ENCODE results near the gene KRTAP2-4. TPM values are rescaled to one million over a fixed set of nuclear protein-coding genes. Genes with fewer than 3 reads are reported as not detected.
"Not testable (repeated sequence)": the region's sequence is repeated elsewhere in the genome, so short reads cannot be mapped to it uniquely, and the experiment has no call there.

Gene KRTAP2-4
- total and polyA plus RNA-seq, 8 donors = not detected

DNA sequence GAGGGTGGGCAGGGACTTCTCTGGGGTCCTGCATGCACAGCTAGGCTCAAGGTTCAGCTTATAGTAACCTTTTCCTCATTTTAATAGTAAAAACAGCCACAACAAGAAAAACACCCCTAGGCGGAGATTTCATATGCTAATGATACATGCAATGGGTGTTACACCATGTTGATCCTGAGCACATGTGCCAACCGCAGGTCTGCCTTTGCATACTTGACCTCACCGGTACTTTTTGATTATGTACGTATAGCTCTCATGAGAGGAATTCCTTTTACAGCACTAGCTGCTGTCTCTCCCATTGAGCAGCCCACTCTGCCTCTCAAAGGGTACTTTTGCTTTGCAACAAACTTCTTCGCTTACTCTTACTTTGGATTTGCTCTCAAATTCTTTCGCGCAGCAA is 30.4 kb upstream of the KRTAP2-4 start:
- Histone ChIP-seq H3K27ac (no peak overlapping the region), H3K36me3 (no peaks in the 10 kb centered on the region), H3K27me3 (peaks cover 0 to 9% (median 0%) of the 10 kb centered on the region in 3 donors), H3K4me1 (no peaks in the 10 kb centered on the region), H3K9me3 (no peaks in the 10 kb centered on the region), H3K4me3 (no peak overlapping the region)
- no peak for DNase-seq
- TF ChIP-seq POLR2AphosphoS5 (IDR thresholded peaks at IDR 0.05) (no peak), EP300 (IDR thresholded peaks at IDR 0.05) (no peak), POLR2A (IDR thresholded peaks at IDR 0.05) (no peak)
- TF ChIP-seq, protein P1, sequence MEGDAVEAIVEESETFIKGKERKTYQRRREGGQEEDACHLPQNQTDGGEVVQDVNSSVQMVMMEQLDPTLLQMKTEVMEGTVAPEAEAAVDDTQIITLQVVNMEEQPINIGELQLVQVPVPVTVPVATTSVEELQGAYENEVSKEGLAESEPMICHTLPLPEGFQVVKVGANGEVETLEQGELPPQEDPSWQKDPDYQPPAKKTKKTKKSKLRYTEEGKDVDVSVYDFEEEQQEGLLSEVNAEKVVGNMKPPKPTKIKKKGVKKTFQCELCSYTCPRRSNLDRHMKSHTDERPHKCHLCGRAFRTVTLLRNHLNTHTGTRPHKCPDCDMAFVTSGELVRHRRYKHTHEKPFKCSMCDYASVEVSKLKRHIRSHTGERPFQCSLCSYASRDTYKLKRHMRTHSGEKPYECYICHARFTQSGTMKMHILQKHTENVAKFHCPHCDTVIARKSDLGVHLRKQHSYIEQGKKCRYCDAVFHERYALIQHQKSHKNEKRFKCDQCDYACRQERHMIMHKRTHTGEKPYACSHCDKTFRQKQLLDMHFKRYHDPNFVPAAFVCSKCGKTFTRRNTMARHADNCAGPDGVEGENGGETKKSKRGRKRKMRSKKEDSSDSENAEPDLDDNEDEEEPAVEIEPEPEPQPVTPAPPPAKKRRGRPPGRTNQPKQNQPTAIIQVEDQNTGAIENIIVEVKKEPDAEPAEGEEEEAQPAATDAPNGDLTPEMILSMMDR (IDR thresholded peaks at IDR 0.05) = no peak
- intact Hi-C loops (cut with DNase I; ENCODE audit: low total_unique reads) = no loop called here
- WGBS, 5 donors = 70 to 84% (median 79%) methylated on average over 7 of the region's 7 CpGs

DNA sequence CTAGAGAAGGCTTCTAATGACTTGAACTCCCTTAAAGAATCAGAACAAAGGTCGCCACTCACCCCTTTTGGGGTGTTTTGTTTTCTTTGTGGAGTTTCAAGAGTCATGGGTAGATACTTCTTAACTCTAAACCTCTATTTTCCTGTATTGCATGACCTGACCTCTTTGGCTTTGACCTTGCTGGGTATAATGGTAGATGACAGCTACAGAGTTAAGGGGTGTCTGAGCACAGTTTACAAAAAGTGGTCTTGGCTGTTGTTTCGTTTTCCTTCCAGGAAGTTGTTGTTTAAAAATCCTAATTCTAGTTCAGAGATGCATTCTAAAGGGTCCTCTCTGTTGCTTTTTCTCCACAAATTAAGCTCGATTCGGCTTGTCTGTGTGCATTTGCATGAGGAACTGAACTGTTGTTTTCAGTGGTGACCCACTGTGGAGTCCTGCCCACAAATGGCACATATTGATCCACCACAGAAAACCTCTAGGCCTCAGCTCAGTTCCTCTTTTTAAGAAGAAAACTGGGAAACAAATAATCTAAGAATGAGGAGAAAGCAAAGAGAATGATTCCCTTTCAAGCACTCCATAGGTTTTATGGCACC is 23.2 kb upstream of the KRTAP2-4 start:
- DNase-seq; H3K36me3 ChIP-seq; intact Hi-C loops (cut with DNase I; ENCODE audit: low total_unique reads); H3K27me3 ChIP-seq; H3K9me3 ChIP-seq; H3K4me3 ChIP-seq; H3K4me1 ChIP-seq; H3K27ac ChIP-seq: not testable (repeated sequence)
- WGBS, 5 donors = 55 to 67% (median 60%) methylated on average over 4 of the region's 4 CpGs

DNA sequence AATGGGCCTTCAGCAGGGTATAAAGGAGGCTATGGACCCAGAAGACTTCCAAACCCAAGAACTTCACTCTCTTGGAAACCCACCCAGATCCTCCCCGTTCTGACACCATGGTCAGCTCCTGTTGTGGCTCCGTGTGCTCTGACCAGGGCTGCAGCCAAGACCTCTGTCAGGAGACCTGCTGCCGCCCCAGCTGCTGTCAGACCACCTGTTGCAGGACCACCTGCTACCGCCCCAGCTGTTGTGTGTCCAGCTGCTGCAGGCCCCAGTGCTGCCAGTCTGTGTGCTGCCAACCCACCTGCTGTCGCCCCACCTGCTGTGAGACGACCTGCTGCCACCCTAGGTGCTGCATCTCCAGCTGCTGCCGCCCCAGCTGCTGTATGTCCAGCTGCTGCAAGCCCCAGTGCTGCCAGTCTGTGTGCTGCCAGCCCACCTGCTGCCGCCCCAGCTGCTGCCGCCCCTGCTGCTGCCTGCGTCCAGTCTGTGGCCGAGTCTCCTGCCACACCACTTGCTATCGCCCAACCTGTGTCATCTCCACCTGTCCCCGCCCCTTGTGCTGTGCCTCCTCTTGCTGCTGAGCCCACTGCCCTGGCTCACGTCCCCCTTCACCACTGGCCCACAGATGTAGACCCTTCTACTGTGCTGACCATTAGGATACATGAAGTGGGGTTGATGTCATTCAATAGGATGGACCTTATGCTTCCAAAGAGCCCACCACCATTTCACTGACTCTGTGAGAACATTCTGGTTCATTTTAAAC is 18.6 kb upstream of the KRTAP2-4 start, which contains the start of gene KRTAP4-7:
KRTAP4-7 (plus strand) TSS at position 51 of the 757 bp plus-strand sequence; CDS start at position 108, 57 bp downstream.
- 72 to 84% (median 79%) methylated on average over 6 to 14 of the region's 14 CpGs for WGBS, 5 donors
- not testable (repeated sequence) for H3K9me3 ChIP-seq, H3K4me1 ChIP-seq

DNA sequence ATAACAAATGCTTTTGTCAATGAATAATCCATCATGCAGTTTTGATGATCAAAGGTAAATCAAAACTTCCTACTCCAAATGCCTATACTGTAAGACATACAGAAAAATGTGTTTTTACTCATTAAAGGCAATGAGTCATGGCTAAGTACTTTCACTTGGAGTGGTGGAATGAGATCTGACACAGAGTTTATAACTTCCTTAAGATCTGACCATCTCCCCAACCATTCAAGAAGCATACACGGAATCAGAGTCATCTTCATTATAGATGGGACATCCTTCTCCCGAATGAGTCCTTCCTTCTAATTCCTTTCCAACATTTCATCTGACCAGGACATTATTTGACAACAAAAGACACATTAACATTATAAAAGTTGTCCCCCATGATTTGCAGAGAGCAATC is 17.7 kb upstream of the KRTAP2-4 start:
- DNase-seq; H3K4me1 ChIP-seq; H3K4me3 ChIP-seq; H3K27ac ChIP-seq; H3K27me3 ChIP-seq; H3K9me3 ChIP-seq; intact Hi-C loops (cut with DNase I; ENCODE audit: low total_unique reads); H3K36me3 ChIP-seq: not testable (repeated sequence)
- WGBS, 5 donors = 71 to 94% (median 86%) methylated on average over 2 of the region's 2 CpGs

More for the DNA sequence above, 18.6 kb upstream of the KRTAP2-4 start, which contains the start of gene KRTAP4-7:
- DNase-seq; H3K36me3 ChIP-seq; H3K27me3 ChIP-seq; H3K4me3 ChIP-seq; intact Hi-C loops (cut with DNase I; ENCODE audit: low total_unique reads); H3K27ac ChIP-seq: not testable (repeated sequence)

DNA sequence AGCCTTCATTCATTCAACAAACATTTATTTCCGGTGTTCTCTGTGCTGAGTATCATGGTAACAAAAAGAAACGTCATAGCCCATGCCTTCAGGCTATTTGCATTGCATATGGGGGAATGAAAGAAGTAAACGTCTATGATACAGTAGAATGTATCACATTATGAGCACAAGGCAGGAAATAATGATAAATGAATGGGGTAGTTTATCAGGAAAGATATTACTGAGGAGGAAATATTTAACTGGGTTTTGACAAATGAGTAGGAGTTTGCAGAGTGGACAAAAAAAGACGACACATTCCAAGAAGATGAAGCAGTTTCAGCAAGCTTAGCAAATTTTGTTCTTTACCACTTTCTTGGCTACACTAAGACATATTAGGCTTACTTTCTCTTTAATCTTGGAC is 16.9 kb upstream of the KRTAP2-4 start:
- intact Hi-C loops (cut with DNase I; ENCODE audit: low total_unique reads) = no loop called here
- TF ChIP-seq, protein P1 (IDR thresholded peaks at IDR 0.05) = no peak
- TF ChIP-seq POLR2AphosphoS5 (IDR thresholded peaks at IDR 0.05) = no peak
- TF ChIP-seq EP300 (IDR thresholded peaks at IDR 0.05) = no peak
- no peak for TF ChIP-seq POLR2A (IDR thresholded peaks at IDR 0.05)
- Histone ChIP-seq H3K36me3 (no peaks in the 10 kb centered on the region), H3K9me3 (no peaks in the 10 kb centered on the region), H3K27me3 (no peaks in the 10 kb centered on the region), H3K4me1 (no peaks in the 10 kb centered on the region), H3K27ac (no peak overlapping the region), H3K4me3 (no peak overlapping the region)
- DNase-seq = no peak
- 35 to 52% (median 43%) methylated on average over 4 of the region's 4 CpGs for WGBS, 5 donors

DNA sequence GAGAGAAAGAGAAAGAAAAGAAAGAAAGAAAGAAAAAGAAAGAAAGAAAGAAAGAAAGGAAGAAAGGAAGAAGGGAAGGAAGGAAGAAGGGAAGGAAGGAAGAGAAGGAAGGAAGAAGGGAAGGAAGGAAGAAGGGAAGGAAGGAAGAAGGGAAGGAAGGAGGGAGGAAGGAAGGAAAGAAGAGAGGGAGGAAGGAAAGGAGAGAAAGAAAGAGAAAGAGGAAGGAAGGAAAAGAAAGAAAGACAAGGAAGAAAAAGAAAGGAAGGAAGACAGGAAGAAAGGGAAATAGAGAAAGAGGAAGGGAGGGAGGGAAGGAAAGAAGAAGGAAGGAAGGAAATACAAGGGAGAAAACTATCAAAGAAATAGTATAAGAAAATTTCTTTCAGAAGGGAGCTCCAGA is 11.1 kb upstream of the KRTAP2-4 start:
- Histone ChIP-seq H3K27me3 (peaks cover 0 to 10% (median 0%) of the 10 kb centered on the region in 3 donors), H3K27ac (no peak overlapping the region), H3K4me1 (no peaks in the 10 kb centered on the region), H3K9me3 (no peaks in the 10 kb centered on the region), H3K4me3 (no peak overlapping the region), H3K36me3 (no peaks in the 10 kb centered on the region)
- no peak for DNase-seq
- intact Hi-C loops (cut with DNase I; ENCODE audit: low total_unique reads) = no loop called here
- no peak for TF ChIP-seq POLR2A (IDR thresholded peaks at IDR 0.05)
- no peak for TF ChIP-seq EP300 (IDR thresholded peaks at IDR 0.05)
- TF ChIP-seq, protein P1 (IDR thresholded peaks at IDR 0.05) = no peak
- no peak for TF ChIP-seq POLR2AphosphoS5 (IDR thresholded peaks at IDR 0.05)

Measured in stomach (tissue), 9 donors.